Dermis microvascular lymphatic vessel endothelial cell (primary cell): ENCODE measurements around the gene TPRA1. TPM values are rescaled to one million over a fixed set of nuclear protein-coding genes. Genes with fewer than 3 reads are reported as not detected.

Source experiments
- DNase-seq, 2 donors: peaks; one replicate each; pipeline versions ENCODE4 v3.0.0 to v3.0.0-alpha.2; 2010; ENCODE audit warnings: low read depth in 2 of 2
- total RNA-seq: library from RNA; depleted of rRNA; stranded (reverse); fragments of >200 nt; gene quantifications from 2 replicates; pipeline ENCODE4 v1.2.1, GENCODE V29; 2014

The TPRA1 gene
- total RNA-seq, 1 donor from 2014 or later, result 23.1 TPM

GRCh38 chr3:127565711-127566110 is 24.8 kb downstream of the TPRA1 start:
- DNase-seq, result no peak

- no peak for DNase-seq
Observed at GRCh38 chr3:127560051-127560787, 30.3 kb downstream of the TPRA1 start.

- no peak for DNase-seq
Observed at GRCh38 chr3:127556565-127556964, 34.0 kb downstream of the TPRA1 start.

- DNase-seq, result no peak
Observed at GRCh38 chr3:127555108-127555507, 35.4 kb downstream of the TPRA1 start.

GRCh38 chr3:127552038-127552437 is 38.5 kb downstream of the TPRA1 start:
- no peak for DNase-seq

- DNase-seq, result no peak
Observed at GRCh38 chr3:127551178-127551577, 39.4 kb downstream of the TPRA1 start.

- no peak for DNase-seq
Observed at GRCh38 chr3:127550468-127551157, 39.9 kb downstream of the TPRA1 start.

- DNase-seq, result no peak
Observed at GRCh38 chr3:127549826-127550467, 40.6 kb downstream of the TPRA1 start.

- peak in 1 of 2 donors; percentile 36 for DNase-seq
Observed at GRCh38 chr3:127547761-127548605, 42.5 kb downstream of the TPRA1 start.

- DNase-seq, result no peak
Observed at GRCh38 chr3:127546970-127547733, 43.4 kb downstream of the TPRA1 start.

GRCh38 chr3:127546554-127546953 is 44.0 kb downstream of the TPRA1 start:
- DNase-seq, result no peak

- DNase-seq, result no peak
Observed at GRCh38 chr3:127545711-127546457, 44.6 kb downstream of the TPRA1 start.

GRCh38 chr3:127545216-127545615 is 45.3 kb downstream of the TPRA1 start:
- no peak for DNase-seq

GRCh38 chr3:127544803-127545201 is 45.7 kb downstream of the TPRA1 start:
- no peak for DNase-seq

- peak; percentile 47 to 69 for DNase-seq
Observed at GRCh38 chr3:127544192-127544802, 46.2 kb downstream of the TPRA1 start.

GRCh38 chr3:127543441-127543840 is 47.1 kb downstream of the TPRA1 start:
- no peak for DNase-seq

GRCh38 chr3:127542441-127542952 is 48.0 kb downstream of the TPRA1 start:
- no peak for DNase-seq

GRCh38 chr3:127541320-127541719 is 49.2 kb downstream of the TPRA1 start:
- no peak for DNase-seq

GRCh38 chr3:127539366-127540060 is 51.0 kb downstream of the TPRA1 start:
- DNase-seq, result no peak
